B cell (primary cell): ENCODE measurements around the gene TENM3. TPM values are rescaled to one million over a fixed set of nuclear protein-coding genes. Genes with fewer than 3 reads are reported as not detected.

Experiments
- ATAC-seq: fragments of 200-7000 bp; cut with Tn5 transposase; one replicate; pipeline ENCODE4 v1.10.0; 2021; ENCODE audit warnings: low read depth, mild to moderate bottlenecking, moderate number of reproducible peaks, moderate library complexity
- CTCF ChIA-PET: fragments of 350-600 bp; sonication (Branson Sonifier 250); formaldehyde crosslinking; loops from one replicate; lab custom pipeline; 2021; ENCODE audit warnings: antibody characterized with exemption, inconsistent platforms; lab: Charles Lee
- POLR2A ChIA-PET: fragments of 350-600 bp; sonication (Branson Sonifier 250); formaldehyde crosslinking; loops from one replicate; lab custom pipeline; 2021; ENCODE audit warnings: antibody characterized with exemption; lab: Charles Lee
- DNase-seq: peaks from one replicate; pipeline ENCODE4 v3.0.0; 2013
- H2AFZ ChIP-seq: 2 replicates; pipeline ENCODE4 v1.6.1; 2012; ENCODE audit warnings: mild to moderate bottlenecking, low read depth, low read length; ENCODE audit not compliant: insufficient read depth, poor library complexity, severe bottlenecking
- H3K27ac ChIP-seq, 2 donors: 1 replicate in 1 of 2; 2 replicates in 1 of 2; pipeline ENCODE4 v1.5.1; 2012 to 2013; ENCODE audit warnings: low read length in 2 of 2, mild to moderate bottlenecking in 2 of 2, moderate library complexity in 1 of 2
- H3K27me3 ChIP-seq, 4 experiments: fragments of 200-600 bp in 1 of 4; sonication (generic) in 1 of 4; replicated peaks in 1 of 4; 1 replicate in 2 of 4; 2 replicates in 2 of 4; pipeline versions ENCODE4 v1.6.1 to v1.7.0; 2013 to 2016; ENCODE audit warnings: low read length in 3 of 4, mild to moderate bottlenecking in 2 of 4, mixed read lengths in 1 of 4, moderate library complexity in 1 of 4; ENCODE audit not compliant: insufficient read depth in 4 of 4, control insufficient read depth in 3 of 4; ENCODE audit errors: control extremely low read depth in 1 of 4
- H3K36me3 ChIP-seq, 2 experiments: replicated peaks in 1 of 2; 1 replicate in 1 of 2; 2 replicates in 1 of 2; pipeline versions ENCODE4 v1.6.1 to v1.7.1; 2013; ENCODE audit warnings: low read length in 1 of 2; ENCODE audit not compliant: insufficient read depth in 2 of 2, control insufficient read depth in 1 of 2; ENCODE audit errors: control extremely low read depth in 1 of 2, extremely low read depth in 1 of 2
- H3K4me1 ChIP-seq, 2 donors: fragments of 200-600 bp in 1 of 2; sonication (generic) in 1 of 2; 1 replicate in 1 of 2; 2 replicates in 1 of 2; pipeline versions ENCODE4 v1.5.1 to v1.6.1; 2013 to 2017; ENCODE audit warnings: low read length in 2 of 2; ENCODE audit not compliant: control insufficient read depth in 2 of 2, insufficient read depth in 2 of 2
- H3K4me2 ChIP-seq: replicated peaks from 2 replicates; pipeline ENCODE3; 2012; ENCODE audit warnings: mild to moderate bottlenecking, low read depth, low read length; ENCODE audit not compliant: poor library complexity, severe bottlenecking
- H3K4me3 ChIP-seq, 5 experiments: fragments of 200-600 bp in 1 of 5; sonication (generic) in 1 of 5; 1 replicate in 3 of 5; 2 replicates in 2 of 5; pipeline versions ENCODE4 v1.5.1 to v1.7.0; 2011 to 2016; ENCODE audit warnings: low read length in 4 of 5, mild to moderate bottlenecking in 4 of 5, low read depth in 2 of 5, control low read depth in 1 of 5, moderate library complexity in 1 of 5; ENCODE audit not compliant: insufficient read depth in 1 of 5; ENCODE audit errors: control extremely low read depth in 1 of 5, extremely low read depth in 1 of 5
- H3K79me2 ChIP-seq: fragments of 200-600 bp; sonication (generic); one replicate; pipeline ENCODE4 v1.6.0; 2016; ENCODE audit warnings: low read length; ENCODE audit not compliant: control insufficient read depth, insufficient read depth
- H3K9ac ChIP-seq: fragments of 200-600 bp; sonication (generic); 2 replicates; pipeline ENCODE4 v1.6.1; 2017; ENCODE audit warnings: mild to moderate bottlenecking, low read length, moderate library complexity
- H3K9me3 ChIP-seq, 3 donors: one replicate each; pipeline versions ENCODE4 v1.6.1 to v1.7.1; 2013; ENCODE audit warnings: low read length in 2 of 3; ENCODE audit not compliant: control insufficient read depth in 2 of 3, insufficient read depth in 1 of 3; ENCODE audit errors: control extremely low read depth in 1 of 3
- H4K20me1 ChIP-seq: 2 replicates; pipeline ENCODE4 v1.6.0; 2012; ENCODE audit warnings: mild to moderate bottlenecking, low read length; ENCODE audit not compliant: insufficient read depth, control insufficient read depth, poor library complexity, severe bottlenecking
- H3K27ac Mint-ChIP-seq: one replicate; pipeline ENCODE4 v1.8.0; 2021; ENCODE audit warnings: mixed read lengths
- H3K27me3 Mint-ChIP-seq: one replicate; pipeline ENCODE4 v1.8.0; 2021; ENCODE audit warnings: mixed read lengths
- H3K4me1 Mint-ChIP-seq: one replicate; pipeline ENCODE4 v1.8.0; 2021; ENCODE audit warnings: mixed read lengths
- H3K4me3 Mint-ChIP-seq: one replicate; pipeline ENCODE4 v1.8.0; 2021; ENCODE audit warnings: mixed read lengths
- H3K9me3 Mint-ChIP-seq: one replicate; pipeline ENCODE4 v1.8.0; 2022; ENCODE audit warnings: mixed read lengths; ENCODE audit not compliant: insufficient read depth
- EZH2 ChIP-seq: IDR thresholded peaks from 2 replicates; pipeline ENCODE4 v1.6.1; 2012; ENCODE audit warnings: borderline replicate concordance, low read depth, mild to moderate bottlenecking, moderate library complexity, low read length; ENCODE audit not compliant: insufficient read depth, poor library complexity, severe bottlenecking
- WGBS: methylation state at CpG from one replicate; pipeline ENCODE4 v1.1.5; 2013; ENCODE audit warnings: missing lambda C conversion rate; ENCODE audit not compliant: insufficient coverage; 5-methylcytosine and 5-hydroxymethylcytosine counted together
- intact Hi-C: fragments of 100-400 bp; cut with micrococcal nuclease; formaldehyde crosslinking; loops from one replicate; pipeline ENCODE4 v1.10.0; 2022
- polyA plus RNA-seq: library from polyadenylated mRNA; depleted of rRNA; stranded (reverse); fragments of >200 nt; gene quantifications from 2 replicates; pipeline ENCODE4 v1.2.3, GENCODE V29; 2012
- total RNA-seq, 2 donors: library from RNA; stranded (reverse); fragments of 120-200 nt in 1 of 2; gene quantifications; 1 replicate in 1 of 2; 2 replicates in 1 of 2; pipeline versions ENCODE4 v1.2.3 to v1.2.4, GENCODE V29; 2013 to 2022
- TF ChIP-seq, protein P1 (sequence below): fragments of 200-600 bp; IDR thresholded peaks from one replicate; pipeline ENCODE4 v1.8.0; 2022; ENCODE audit warnings: antibody characterized with exemption, mild to moderate bottlenecking

TENM3 gene
- total and polyA plus RNA-seq, 2 donors (not counting 1 experiment from before 2014, with no cell fraction given) = not detected

- no peak overlapping the region for H3K4me3 ChIP-seq
- no peak overlapping the region for H3K27ac Mint-ChIP-seq
- CTCF ChIA-PET = no interaction called here
Measured at GRCh38 chr4:182756161-182756690, 513.0 kb downstream of the TENM3 start.

DNA sequence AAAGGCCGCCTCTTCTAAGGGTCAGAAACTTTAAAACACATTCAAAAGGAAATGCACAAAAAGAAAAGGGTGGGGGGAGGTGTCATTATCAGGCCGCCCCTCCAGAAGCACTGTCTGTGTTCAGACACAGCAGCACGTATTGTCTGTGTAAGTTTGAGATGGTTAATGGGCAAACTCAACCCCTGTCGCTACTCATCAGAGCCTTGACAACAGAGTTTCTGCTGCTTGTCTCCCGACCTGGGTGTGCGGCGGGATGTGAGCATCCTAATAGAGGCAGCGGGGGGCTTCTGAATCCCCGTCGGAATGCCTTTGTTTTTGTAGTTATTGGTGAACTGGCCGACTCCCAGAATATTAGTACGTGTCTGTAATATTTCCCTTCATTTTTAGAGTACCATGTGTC lies 515.1 kb downstream of the TENM3 start:
- no peaks in the 10 kb centered on the region for H3K4me1 Mint-ChIP-seq
- H3K4me1 ChIP-seq = no peaks in the 10 kb centered on the region
- H3K27me3 Mint-ChIP-seq = no peaks in the 10 kb centered on the region
- TF ChIP-seq, protein P1, sequence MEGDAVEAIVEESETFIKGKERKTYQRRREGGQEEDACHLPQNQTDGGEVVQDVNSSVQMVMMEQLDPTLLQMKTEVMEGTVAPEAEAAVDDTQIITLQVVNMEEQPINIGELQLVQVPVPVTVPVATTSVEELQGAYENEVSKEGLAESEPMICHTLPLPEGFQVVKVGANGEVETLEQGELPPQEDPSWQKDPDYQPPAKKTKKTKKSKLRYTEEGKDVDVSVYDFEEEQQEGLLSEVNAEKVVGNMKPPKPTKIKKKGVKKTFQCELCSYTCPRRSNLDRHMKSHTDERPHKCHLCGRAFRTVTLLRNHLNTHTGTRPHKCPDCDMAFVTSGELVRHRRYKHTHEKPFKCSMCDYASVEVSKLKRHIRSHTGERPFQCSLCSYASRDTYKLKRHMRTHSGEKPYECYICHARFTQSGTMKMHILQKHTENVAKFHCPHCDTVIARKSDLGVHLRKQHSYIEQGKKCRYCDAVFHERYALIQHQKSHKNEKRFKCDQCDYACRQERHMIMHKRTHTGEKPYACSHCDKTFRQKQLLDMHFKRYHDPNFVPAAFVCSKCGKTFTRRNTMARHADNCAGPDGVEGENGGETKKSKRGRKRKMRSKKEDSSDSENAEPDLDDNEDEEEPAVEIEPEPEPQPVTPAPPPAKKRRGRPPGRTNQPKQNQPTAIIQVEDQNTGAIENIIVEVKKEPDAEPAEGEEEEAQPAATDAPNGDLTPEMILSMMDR = no peak
- no peak for TF ChIP-seq EZH2
- no peaks in the 10 kb centered on the region for H3K27me3 ChIP-seq
- intact Hi-C loops = no loop called here
- WGBS = 90% methylated on average over 6 of the region's 12 CpGs
- H3K27ac ChIP-seq = no peak overlapping the region
- H3K36me3 ChIP-seq = no peaks in the 10 kb centered on the region
- no peaks in the 10 kb centered on the region for H3K79me2 ChIP-seq
- no peak overlapping the region for H3K27ac Mint-ChIP-seq
- no peak overlapping the region for H3K4me2 ChIP-seq
- POLR2A ChIA-PET = no interaction called here
- no peak overlapping the region for H3K9ac ChIP-seq
- no peaks in the 10 kb centered on the region for H3K9me3 ChIP-seq
- H3K4me3 Mint-ChIP-seq = no peak overlapping the region
- H3K4me3 ChIP-seq = no peak overlapping the region
- H4K20me1 ChIP-seq = no peaks in the 10 kb centered on the region
- CTCF ChIA-PET = no interaction called here
- no peaks in the 10 kb centered on the region for H3K9me3 Mint-ChIP-seq
- DNase-seq = no peak
- H2AFZ ChIP-seq = no peak overlapping the region
- ATAC-seq = no peak

More at GRCh38 chr4:182756161-182756690, 513.0 kb downstream of the TENM3 start:
- H3K4me1 ChIP-seq = no peaks in the 10 kb centered on the region
- no peaks in the 10 kb centered on the region for H3K36me3 ChIP-seq
- no peaks in the 10 kb centered on the region for H3K4me1 Mint-ChIP-seq
- H2AFZ ChIP-seq = no peak overlapping the region
- intact Hi-C loops = no loop called here
- 88% methylated on average over 4 of the region's 6 CpGs for WGBS
- no peak overlapping the region for H3K4me3 Mint-ChIP-seq
- H3K9me3 ChIP-seq = no peaks in the 10 kb centered on the region
- no peak for ATAC-seq
- H3K9ac ChIP-seq = no peak overlapping the region
- H3K27me3 Mint-ChIP-seq = no peaks in the 10 kb centered on the region
- no peak for DNase-seq
- H3K27ac ChIP-seq = no peak overlapping the region
- POLR2A ChIA-PET = no interaction called here
- no peak overlapping the region for H3K4me2 ChIP-seq
- H3K9me3 Mint-ChIP-seq = no peaks in the 10 kb centered on the region
- H3K27me3 ChIP-seq = no peaks in the 10 kb centered on the region
- no peaks in the 10 kb centered on the region for H4K20me1 ChIP-seq
- no peaks in the 10 kb centered on the region for H3K79me2 ChIP-seq
- no peak for TF ChIP-seq EZH2
- TF ChIP-seq, protein P1 = no peak
